Caco-2 (cell line): Measurements from ENCODE around the gene OR10A2. TPM values are rescaled to one million over a fixed set of nuclear protein-coding genes. Genes with fewer than 3 reads are reported as not detected.

Experiments
- BruUV-seq: library from RNA; stranded (reverse); fragments of 400-500 nt; replicated peaks from 2 replicates; lab custom pipeline; 2021; lab: Mats Ljungman, UMichigan
- CTCF ChIA-PET: fragments of 300-600 bp; sonication (Branson Sonifier 250); formaldehyde crosslinking; loops from one replicate; lab custom pipeline; 2022; ENCODE audit warnings: antibody characterized with exemption; lab: Charles Lee
- POLR2A ChIA-PET: fragments of 300-600 bp; sonication (Branson Sonifier 250); formaldehyde crosslinking; loops from one replicate; lab custom pipeline; 2022; ENCODE audit warnings: antibody characterized with exemption; lab: Charles Lee
- DNase-seq, 2 experiments: peaks; one replicate each; pipeline versions ENCODE4 v3.0.0 to v3.0.0-alpha.2; 2020 to 2022
- H3K27me3 ChIP-seq: replicated peaks from 2 replicates; pipeline ENCODE4 v1.6.0; 2011; ENCODE audit warnings: low read length; ENCODE audit not compliant: control insufficient read depth, insufficient read depth
- H3K36me3 ChIP-seq: 2 replicates; pipeline ENCODE4 v1.5.1; 2011; ENCODE audit warnings: low read length; ENCODE audit not compliant: control insufficient read depth, insufficient read depth
- H3K4me1 ChIP-seq: fragments of 250-450 bp; sonication (Bioruptor Pico); 2 replicates; pipeline ENCODE4 v1.5.1; 2020; ENCODE audit warnings: mild to moderate bottlenecking
- H3K4me3 ChIP-seq: 2 replicates; pipeline ENCODE4 v1.5.1; 2011; ENCODE audit warnings: low read depth, mild to moderate bottlenecking, control low read depth, low read length
- H3K9me3 ChIP-seq: fragments of 250-450 bp; sonication (Bioruptor Pico); 2 replicates; pipeline ENCODE4 v1.5.1; 2020; ENCODE audit warnings: mild to moderate bottlenecking, moderate library complexity
- H3K27ac Mint-ChIP-seq: one replicate; pipeline ENCODE4 v1.8.0; 2022; ENCODE audit warnings: mixed read lengths; ENCODE audit not compliant: unreplicated experiment
- H3K27me3 Mint-ChIP-seq: one replicate; pipeline ENCODE4 v1.8.0; 2022; ENCODE audit warnings: mixed read lengths; ENCODE audit not compliant: insufficient read depth, unreplicated experiment
- H3K36me3 Mint-ChIP-seq: one replicate; pipeline ENCODE4 v1.8.0; 2022; ENCODE audit warnings: mild to moderate bottlenecking, mixed read lengths; ENCODE audit not compliant: insufficient read depth, unreplicated experiment
- H3K4me1 Mint-ChIP-seq: one replicate; pipeline ENCODE4 v1.8.0; 2022; ENCODE audit warnings: low read depth, mixed read lengths; ENCODE audit not compliant: unreplicated experiment
- H3K4me3 Mint-ChIP-seq: one replicate; pipeline ENCODE4 v1.8.0; 2022; ENCODE audit warnings: mild to moderate bottlenecking, moderate library complexity, mixed read lengths; ENCODE audit not compliant: unreplicated experiment
- H3K9me3 Mint-ChIP-seq: one replicate; pipeline ENCODE4 v1.8.0; 2022; ENCODE audit warnings: mixed read lengths; ENCODE audit not compliant: unreplicated experiment
- CTCF ChIP-seq, 2 experiments: fragments of 200-600 bp in 1 of 2; IDR thresholded peaks; 1 replicate in 1 of 2; 2 replicates in 1 of 2; pipeline versions ENCODE4 v1.5.1 to v1.8.0; 2011 to 2022; ENCODE audit warnings: antibody characterized with exemption in 1 of 2, control low read depth in 1 of 2, inconsistent platforms in 1 of 2, low read depth in 1 of 2, low read length in 1 of 2, mild to moderate bottlenecking in 1 of 2, moderate library complexity in 1 of 2; ENCODE audit not compliant: insufficient read depth in 1 of 2, severe bottlenecking in 1 of 2, unreplicated experiment in 1 of 2
- intact Hi-C: fragments of 100-400 bp; cut with micrococcal nuclease; formaldehyde crosslinking; loops from one replicate; pipeline ENCODE4 v1.10.0; 2022; ENCODE audit not compliant: unreplicated experiment
- total RNA-seq: library from RNA; stranded (reverse); gene quantifications from 2 replicates; pipeline ENCODE4 v1.2.3, GENCODE V29; 2022

OR10A2 gene
- total RNA-seq, 1 experiment from 2014 or later = not detected

- BruUV-seq = no TSS peak
- Histone ChIP-seq H3K9me3 (no peaks in the 10 kb centered on the region; the same call in 1 of the 2 replicates), H3K4me1 (no peaks in the 10 kb centered on the region), H3K27me3 (no peaks in the 10 kb centered on the region), H3K36me3 (no peaks in the 10 kb centered on the region), H3K4me3 (no peak within 1 kb of the TSS)
- no peak for DNase-seq
- Mint-ChIP-seq H3K4me1 (no peaks in the 10 kb centered on the region), H3K9me3 (no peaks in the 10 kb centered on the region), H3K36me3 (no peaks in the 10 kb centered on the region), H3K27ac (no peak within 1 kb of the TSS), H3K27me3 (peaks cover 8% of the 10 kb centered on the region), H3K4me3 (no peak within 1 kb of the TSS)
- POLR2A ChIA-PET = no interaction called here
- intact Hi-C loops = no loop called here
- no peak for TF ChIP-seq CTCF (IDR thresholded peaks at IDR 0.05; ENCODE audit: insufficient read depth in 1 of 2, low read depth in 1 of 2, low read length in 1 of 2, severe bottlenecking in 1 of 2, unreplicated experiment in 1 of 2)
- CTCF ChIA-PET = no interaction called here
Measured at GRCh38 chr11:6920702-6921101, 57.8 kb downstream of the OR10A2 start, which contains the start of gene OR2D3. Gene OR2D3 (plus strand): TSS chr11:6921002. CDS start chr11:6921002, 0 bp downstream.

Other genes starting within 250 kb of the OR10A2 start
- gene TPP1, start 243.6 kb upstream of the OR10A2 start, total RNA-seq = 61.7 TPM in 2 replicates
- gene DCHS1, start 207.2 kb upstream of the OR10A2 start, total RNA-seq = 1.7 and 2.0 TPM in 2 replicates
- 57.8 and 60.8 TPM in 2 replicates for gene MRPL17, start 179.7 kb upstream of the OR10A2 start, total RNA-seq
- not detected in 2 replicates for gene OR2AG2, start 91.1 kb upstream of the OR10A2 start, total RNA-seq
- not detected in 2 replicates for gene OR2AG1, start 80.0 kb upstream of the OR10A2 start, total RNA-seq
- not detected in 2 replicates for gene OR6A2, start 63.4 kb upstream of the OR10A2 start, total RNA-seq
- not detected in 2 replicates for gene OR10A5, start 17.4 kb upstream of the OR10A2 start, total RNA-seq
- gene OR10A4, start 13.6 kb downstream of the OR10A2 start, total RNA-seq = not detected in 2 replicates
- not detected in 2 replicates for gene OR2D2, start 29.4 kb downstream of the OR10A2 start, total RNA-seq
- not detected in 2 replicates for gene OR2D3, start 57.9 kb downstream of the OR10A2 start, total RNA-seq
- not detected in 2 replicates for gene ZNF215, start 63.4 kb downstream of the OR10A2 start, total RNA-seq
- 0.16 and 0.70 TPM in 2 replicates for gene ZNF214, start 157.3 kb downstream of the OR10A2 start, total RNA-seq
- not detected in 2 replicates for gene NLRP14, start 157.4 kb downstream of the OR10A2 start, total RNA-seq
- gene RBMXL2, start 225.9 kb downstream of the OR10A2 start, total RNA-seq = not detected in 2 replicates